IPS-20b (cell line): ENCODE measurements around the gene NKX6-1.
A peak's percentile ranks its signal among the peaks of the same experiment; 100 is the strongest.

Source experiments
- H3K27ac ChIP-seq: one replicate; pipeline ENCODE4 v1.5.1; 2013; ENCODE audit warnings: low read length
- H3K27me3 ChIP-seq: 2 replicates; pipeline ENCODE4 v1.6.1; 2013; ENCODE audit warnings: mild to moderate bottlenecking, low read length, inconsistent platforms; ENCODE audit not compliant: insufficient read depth
- H3K36me3 ChIP-seq: 2 replicates; pipeline ENCODE4 v1.6.1; 2013; ENCODE audit warnings: low read depth, mild to moderate bottlenecking, inconsistent platforms, low read length, moderate library complexity; ENCODE audit not compliant: insufficient read depth
- H3K4me1 ChIP-seq: 2 replicates; pipeline ENCODE4 v1.6.1; 2013; ENCODE audit warnings: mild to moderate bottlenecking, control low read depth, inconsistent platforms, low read length, moderate library complexity; ENCODE audit not compliant: insufficient read depth
- H3K4me3 ChIP-seq: 2 replicates; pipeline ENCODE4 v1.5.1; 2013; ENCODE audit warnings: mild to moderate bottlenecking, low read length, inconsistent platforms
- H3K9ac ChIP-seq: 2 replicates; pipeline ENCODE4 v1.6.1; 2013; ENCODE audit warnings: low read depth, mild to moderate bottlenecking, inconsistent platforms, low read length, moderate library complexity
- H3K9me3 ChIP-seq: 2 replicates; pipeline ENCODE4 v1.6.1; 2013; ENCODE audit warnings: mild to moderate bottlenecking, low read depth, low read length, inconsistent platforms; ENCODE audit not compliant: insufficient read depth

The NKX6-1 gene

GRCh38 chr4:84497504-84498202, 1.4 kb downstream of the NKX6-1 start:
- no peaks in the 10 kb centered on the region for H3K36me3 ChIP-seq

GRCh38 chr4:84496706-84497503, 2.2 kb downstream of the NKX6-1 start:
- peak overlapping the region; percentile 56 for H3K4me3 ChIP-seq
- H3K9ac ChIP-seq: no peak overlapping the region
- H3K4me1 ChIP-seq: peaks cover 2% of the 10 kb centered on the region; the same call in 1 of the 2 replicates
- H3K27ac ChIP-seq: no peak overlapping the region
- H3K36me3 ChIP-seq: no peaks in the 10 kb centered on the region
- no peaks in the 10 kb centered on the region for H3K9me3 ChIP-seq
- peaks cover 99% of the 10 kb centered on the region for H3K27me3 ChIP-seq

More at GRCh38 chr4:84497504-84498202, 1.4 kb downstream of the NKX6-1 start:
- Histone ChIP-seq H3K9ac (no peak overlapping the region), H3K27me3 (peaks cover 99% of the 10 kb centered on the region), H3K4me1 (peaks cover 5% of the 10 kb centered on the region; the same call in 1 of the 2 replicates), H3K4me3 (peak overlapping the region; percentile 74), H3K9me3 (no peaks in the 10 kb centered on the region), H3K27ac (no peak overlapping the region)

- peak overlapping the region; percentile 56 for H3K4me3 ChIP-seq
- H3K27ac ChIP-seq: no peak overlapping the region
- H3K36me3 ChIP-seq: no peaks in the 10 kb centered on the region
- H3K27me3 ChIP-seq: peaks cover 99% of the 10 kb centered on the region
- no peaks in the 10 kb centered on the region for H3K9me3 ChIP-seq
- peaks cover 4% of the 10 kb centered on the region; the same call in 1 of the 2 replicates for H3K4me1 ChIP-seq
- H3K9ac ChIP-seq: no peak overlapping the region
These were observed 2.8 kb downstream of the NKX6-1 start for GRCh38 chr4:84496331-84496705.

GRCh38 chr4:84495794-84496261, 3.3 kb downstream of the NKX6-1 start:
- Histone ChIP-seq H3K27me3 (peaks cover 99% of the 10 kb centered on the region), H3K9ac (no peak overlapping the region), H3K27ac (no peak overlapping the region), H3K4me1 (peaks cover 9% of the 10 kb centered on the region; the same call in 1 of the 2 replicates), H3K4me3 (peak overlapping the region; percentile 56), H3K36me3 (no peaks in the 10 kb centered on the region), H3K9me3 (no peaks in the 10 kb centered on the region)

GRCh38 chr4:84495118-84495793, 3.8 kb downstream of the NKX6-1 start:
- Histone ChIP-seq H3K9me3 (no peaks in the 10 kb centered on the region), H3K4me3 (peak overlapping the region; percentile 56; the same call in 1 of the 2 replicates), H3K9ac (no peak overlapping the region), H3K36me3 (no peaks in the 10 kb centered on the region), H3K27me3 (peaks cover 99% of the 10 kb centered on the region), H3K27ac (no peak overlapping the region), H3K4me1 (peaks cover 10% of the 10 kb centered on the region; the same call in 1 of the 2 replicates)

GRCh38 chr4:84494531-84494930, 4.6 kb downstream of the NKX6-1 start:
- Histone ChIP-seq H3K4me1 (peaks cover 12% of the 10 kb centered on the region; the same call in 1 of the 2 replicates), H3K9me3 (no peaks in the 10 kb centered on the region), H3K36me3 (no peaks in the 10 kb centered on the region), H3K27me3 (peaks cover 99% of the 10 kb centered on the region), H3K9ac (no peak overlapping the region), H3K27ac (no peak overlapping the region), H3K4me3 (no peak overlapping the region)

GRCh38 chr4:84494076-84494475, 5.0 kb downstream of the NKX6-1 start:
- Histone ChIP-seq H3K27me3 (peaks cover 100% of the 10 kb centered on the region), H3K36me3 (no peaks in the 10 kb centered on the region)

GRCh38 chr4:84493092-84493850, 5.8 kb downstream of the NKX6-1 start:
- H3K36me3 ChIP-seq: no peaks in the 10 kb centered on the region
- H3K4me3 ChIP-seq: peak overlapping the region; percentile 63
- no peaks in the 10 kb centered on the region for H3K9me3 ChIP-seq
- H3K4me1 ChIP-seq: peaks cover 12% of the 10 kb centered on the region; the same call in 1 of the 2 replicates
- no peak overlapping the region for H3K27ac ChIP-seq
- no peak overlapping the region for H3K9ac ChIP-seq
- peaks cover 100% of the 10 kb centered on the region for H3K27me3 ChIP-seq

More at GRCh38 chr4:84494076-84494475, 5.0 kb downstream of the NKX6-1 start:
- Histone ChIP-seq H3K4me1 (peaks cover 12% of the 10 kb centered on the region; the same call in 1 of the 2 replicates), H3K9ac (no peak overlapping the region), H3K4me3 (no peak overlapping the region), H3K9me3 (no peaks in the 10 kb centered on the region), H3K27ac (no peak overlapping the region)

- Histone ChIP-seq H3K27me3 (peaks cover 100% of the 10 kb centered on the region), H3K36me3 (no peaks in the 10 kb centered on the region), H3K4me3 (peak overlapping the region; percentile 63), H3K9ac (no peak overlapping the region), H3K9me3 (no peaks in the 10 kb centered on the region), H3K27ac (no peak overlapping the region), H3K4me1 (peaks cover 12% of the 10 kb centered on the region; the same call in 1 of the 2 replicates)
These were observed 6.4 kb downstream of the NKX6-1 start for GRCh38 chr4:84492737-84493091.

GRCh38 chr4:84492290-84492689, 6.8 kb downstream of the NKX6-1 start:
- Histone ChIP-seq H3K4me3 (peak overlapping the region; percentile 63), H3K4me1 (peaks cover 12% of the 10 kb centered on the region; the same call in 1 of the 2 replicates), H3K27me3 (peaks cover 100% of the 10 kb centered on the region)

GRCh38 chr4:84491481-84491880, 7.6 kb downstream of the NKX6-1 start:
- Histone ChIP-seq H3K27me3 (peaks cover 100% of the 10 kb centered on the region), H3K4me3 (peak overlapping the region; percentile 13; the same call in 1 of the 2 replicates), H3K4me1 (peaks cover 12% of the 10 kb centered on the region; the same call in 1 of the 2 replicates), H3K9me3 (no peaks in the 10 kb centered on the region), H3K9ac (no peak overlapping the region), H3K36me3 (no peaks in the 10 kb centered on the region), H3K27ac (no peak overlapping the region)

More at GRCh38 chr4:84492290-84492689, 6.8 kb downstream of the NKX6-1 start:
- Histone ChIP-seq H3K9me3 (no peaks in the 10 kb centered on the region), H3K27ac (no peak overlapping the region), H3K36me3 (no peaks in the 10 kb centered on the region), H3K9ac (no peak overlapping the region)
